H9 (cell line): ENCODE results near the gene AKIRIN1. TPM values are rescaled to one million over a fixed set of nuclear protein-coding genes. Genes with fewer than 3 reads are reported as not detected.
A peak's percentile ranks its signal among the peaks of the same experiment; 100 is the strongest.

Source experiments
- DNase-seq: peaks from one replicate; pipeline ENCODE4 v3.0.0-alpha.2; 2017
- H2AFZ ChIP-seq: one replicate; pipeline ENCODE4 v1.6.1; 2013; ENCODE audit warnings: mild to moderate bottlenecking, low read length, control low read depth, moderate library complexity
- H2AK5ac ChIP-seq: 2 replicates; pipeline ENCODE4 v1.6.1; 2013; ENCODE audit warnings: low read length, control low read depth, mixed read lengths; ENCODE audit not compliant: insufficient read length
- H2BK120ac ChIP-seq: one replicate; pipeline ENCODE4 v1.6.1; 2013; ENCODE audit warnings: low read depth, mild to moderate bottlenecking, low read length, control low read depth, inconsistent platforms; ENCODE audit not compliant: poor library complexity, severe bottlenecking
- H2BK12ac ChIP-seq: 2 replicates; pipeline ENCODE4 v1.6.1; 2013; ENCODE audit warnings: low read length, control low read depth, mixed read lengths, low read depth; ENCODE audit not compliant: insufficient read length
- H2BK15ac ChIP-seq: 2 replicates; pipeline ENCODE4 v1.6.1; 2013; ENCODE audit warnings: low read depth, low read length, control low read depth
- H2BK20ac ChIP-seq: one replicate; pipeline ENCODE4 v1.6.1; 2013; ENCODE audit warnings: low read depth, mild to moderate bottlenecking, low read length, control low read depth, inconsistent platforms; ENCODE audit not compliant: poor library complexity, severe bottlenecking
- H2BK5ac ChIP-seq: 2 replicates; pipeline ENCODE4 v1.6.1; 2013; ENCODE audit warnings: low read length, control low read depth, mixed read lengths; ENCODE audit not compliant: insufficient read length
- H3K14ac ChIP-seq: 2 replicates; pipeline ENCODE4 v1.6.1; 2013; ENCODE audit warnings: low read length, control low read depth; ENCODE audit not compliant: insufficient read depth
- H3K18ac ChIP-seq: 2 replicates; pipeline ENCODE4 v1.6.1; 2013; ENCODE audit warnings: low read depth, mild to moderate bottlenecking, mixed read lengths, low read length, control low read depth; ENCODE audit not compliant: insufficient read length
- H3K23ac ChIP-seq: 2 replicates; pipeline ENCODE4 v1.6.1; 2013; ENCODE audit warnings: low read length, control low read depth, mixed read lengths, low read depth; ENCODE audit not compliant: insufficient read length
- H3K23me2 ChIP-seq: 2 replicates; pipeline ENCODE4 v1.6.1; 2013; ENCODE audit warnings: low read depth, mild to moderate bottlenecking, mixed read lengths, low read length, control low read depth; ENCODE audit not compliant: insufficient read length, poor library complexity, severe bottlenecking
- H3K27ac ChIP-seq: 2 replicates; pipeline ENCODE4 v1.5.1; 2013; ENCODE audit warnings: low read length, control low read depth, mixed read lengths, low read depth; ENCODE audit not compliant: insufficient read length
- H3K27me3 ChIP-seq: 2 replicates; pipeline ENCODE4 v1.6.1; 2013; ENCODE audit warnings: low read length, control low read depth, inconsistent platforms; ENCODE audit not compliant: insufficient read depth
- H3K4ac ChIP-seq: 2 replicates; pipeline ENCODE4 v1.6.1; 2013; ENCODE audit warnings: low read depth, mild to moderate bottlenecking, control low read depth, inconsistent platforms, low read length, moderate library complexity
- H3K4me1 ChIP-seq: 2 replicates; pipeline ENCODE4 v1.6.1; 2013; ENCODE audit warnings: low read length, control low read depth, inconsistent platforms; ENCODE audit not compliant: insufficient read depth
- H3K4me2 ChIP-seq: 2 replicates; pipeline ENCODE4 v1.6.1; 2013; ENCODE audit warnings: low read length, control low read depth, mixed read lengths; ENCODE audit not compliant: insufficient read length, insufficient read depth
- H3K56ac ChIP-seq: 2 replicates; pipeline ENCODE4 v1.6.1; 2013; ENCODE audit warnings: low read depth, mild to moderate bottlenecking, mixed read lengths, low read length, control low read depth; ENCODE audit not compliant: insufficient read length
- H3K79me1 ChIP-seq: 2 replicates; pipeline ENCODE4 v1.6.1; 2013; ENCODE audit warnings: low read depth, mild to moderate bottlenecking, moderate library complexity, low read length, control low read depth, inconsistent platforms; ENCODE audit not compliant: insufficient read depth, poor library complexity, severe bottlenecking
- H3K79me2 ChIP-seq: 2 replicates; pipeline ENCODE4 v1.6.1; 2013; ENCODE audit warnings: low read length, control low read depth, inconsistent platforms; ENCODE audit not compliant: insufficient read depth
- H3K9ac ChIP-seq: 2 replicates; pipeline ENCODE4 v1.6.1; 2013; ENCODE audit warnings: low read length, control low read depth, mixed read lengths; ENCODE audit not compliant: insufficient read length; ENCODE audit errors: extremely low read depth
- H3K9me3 ChIP-seq: one replicate; pipeline ENCODE4 v1.6.1; 2013; ENCODE audit warnings: low read depth, low read length, inconsistent platforms; ENCODE audit not compliant: control insufficient read depth
- H3T11ph ChIP-seq: one replicate; pipeline ENCODE4 v1.6.1; 2013; ENCODE audit warnings: mild to moderate bottlenecking, low read length, control low read depth, inconsistent platforms
- H4K20me1 ChIP-seq: one replicate; pipeline ENCODE4 v1.6.1; 2013; ENCODE audit not compliant: control insufficient read depth, insufficient read length, insufficient read depth
- H4K5ac ChIP-seq: 2 replicates; pipeline ENCODE4 v1.6.1; 2013; ENCODE audit warnings: low read depth, mild to moderate bottlenecking, mixed read lengths, low read length, control low read depth; ENCODE audit not compliant: insufficient read length
- H4K8ac ChIP-seq: replicated peaks from 2 replicates; pipeline ENCODE4 v1.6.1; 2013; ENCODE audit warnings: low read length, control low read depth, mixed read lengths, low read depth; ENCODE audit not compliant: insufficient read length
- H4K91ac ChIP-seq: 2 replicates; pipeline ENCODE4 v1.6.1; 2013; ENCODE audit warnings: low read depth, mild to moderate bottlenecking, moderate library complexity, mixed read lengths, low read length, control low read depth; ENCODE audit not compliant: insufficient read length
- H3K27ac Mint-ChIP-seq, 3 experiments: 2 replicates in 2 of 3; 3 replicates in 1 of 3; pipeline ENCODE4 v1.8.0; 2020 to 2021; ENCODE audit warnings: mixed read lengths in 3 of 3, mild to moderate bottlenecking in 1 of 3, moderate library complexity in 1 of 3
- H3K27me3 Mint-ChIP-seq: 2 replicates; pipeline ENCODE4 v1.8.0; 2021; ENCODE audit warnings: low read depth, mild to moderate bottlenecking, moderate library complexity, mixed read lengths
- H3K36me3 Mint-ChIP-seq, 3 experiments: 2 replicates in 2 of 3; 3 replicates in 1 of 3; pipeline ENCODE4 v1.8.0; 2020 to 2021; ENCODE audit warnings: low read depth in 3 of 3, mixed read lengths in 3 of 3; ENCODE audit not compliant: insufficient read depth in 1 of 3
- H3K4me1 Mint-ChIP-seq, 2 experiments: 2 replicates each; pipeline ENCODE4 v1.8.0; 2020; ENCODE audit warnings: mixed read lengths in 2 of 2
- H3K4me3 Mint-ChIP-seq, 2 experiments: 2 replicates in 1 of 2; 3 replicates in 1 of 2; pipeline ENCODE4 v1.8.0; 2020 to 2021; ENCODE audit warnings: mild to moderate bottlenecking in 2 of 2, mixed read lengths in 2 of 2, moderate library complexity in 1 of 2
- H3K9me3 Mint-ChIP-seq, 2 experiments: 2 replicates in 1 of 2; 3 replicates in 1 of 2; pipeline ENCODE4 v1.8.0; 2020; ENCODE audit warnings: mild to moderate bottlenecking in 2 of 2, mixed read lengths in 2 of 2, moderate library complexity in 1 of 2
- WGBS: extraction: QIAGEN DNeasy Blood & Tissue Kit; methylation state at CpG from one replicate; pipeline ENCODE4 v1.1.7; 2013; ENCODE audit warnings: missing lambda C conversion rate, low lambda C conversion rate, mixed read lengths; ENCODE audit not compliant: insufficient read length; ENCODE audit errors: extremely low coverage; 5-methylcytosine and 5-hydroxymethylcytosine counted together
- total RNA-seq: library from RNA; stranded (reverse); gene quantifications from 2 replicates; pipeline ENCODE4 v1.2.1, GENCODE V29; 2021
- TF ChIP-seq, protein P1 (sequence below): fragments of 200-600 bp; sonication (generic); conservative IDR thresholded peaks from 3 replicates; pipeline ENCODE4 v1.8.0; 2021; ENCODE audit warnings: antibody characterized with exemption, mild to moderate bottlenecking

AKIRIN1 gene
- total RNA-seq, 1 experiment from 2014 or later = 237 TPM

DNA sequence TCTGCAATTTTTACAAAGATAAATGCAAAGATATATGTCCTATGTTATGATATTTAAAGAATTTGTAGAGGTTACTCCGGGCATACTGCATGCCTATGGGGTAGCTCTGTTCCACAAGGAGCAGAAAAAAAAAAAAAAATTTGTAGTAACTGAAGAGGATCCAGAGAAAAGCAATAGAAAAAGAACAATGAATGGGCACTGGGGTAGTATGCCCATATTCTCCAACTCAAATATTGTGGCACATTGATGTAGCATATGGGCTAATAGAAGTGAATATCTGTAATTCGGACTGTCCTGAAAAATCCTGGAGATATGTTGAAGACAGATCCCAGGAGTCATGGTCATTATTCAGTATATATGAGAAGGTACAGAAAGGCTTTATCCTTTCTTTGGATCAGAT lies 1.1 kb upstream of the AKIRIN1 start:
- no peak overlapping the region for H3K9ac ChIP-seq
- H3K4me3 Mint-ChIP-seq = peak overlapping the region; percentile 84 to 91
- no peak overlapping the region for H4K8ac ChIP-seq
- H3K4me1 Mint-ChIP-seq = peaks cover 46 to 53% of the 10 kb centered on the region in 2 experiments
- H2BK12ac ChIP-seq = no peak overlapping the region
- H3K56ac ChIP-seq = no peak overlapping the region
- peaks cover 5% of the 10 kb centered on the region; the same call in 1 of the 2 replicates for H3K4me1 ChIP-seq
- no peak for DNase-seq
- no peak overlapping the region for H3K4ac ChIP-seq
- H3K27me3 ChIP-seq = no peaks in the 10 kb centered on the region
- no peaks in the 10 kb centered on the region for H3K79me1 ChIP-seq
- no peak overlapping the region for H3K18ac ChIP-seq
- H3K9me3 Mint-ChIP-seq = no peaks in the 10 kb centered on the region
- H3K27ac ChIP-seq = peak overlapping the region; percentile 84
- H4K5ac ChIP-seq = no peak overlapping the region
- peak overlapping the region; percentile 80 for H2BK120ac ChIP-seq
- H3K79me2 ChIP-seq = peaks cover 34% of the 10 kb centered on the region
- no peak overlapping the region for H2AFZ ChIP-seq
- no peaks in the 10 kb centered on the region for H3K27me3 Mint-ChIP-seq
- no peak overlapping the region for H3K23ac ChIP-seq
- no peak overlapping the region for H4K91ac ChIP-seq
- no peaks in the 10 kb centered on the region for H4K20me1 ChIP-seq
- WGBS = no CpG with 5 or more reads among the region's 2 CpGs
- H2BK20ac ChIP-seq = no peak overlapping the region
- H2BK15ac ChIP-seq = no peak overlapping the region
- peaks cover 20 to 30% (median 27%) of the 10 kb centered on the region in 3 experiments for H3K36me3 Mint-ChIP-seq
- H3K9me3 ChIP-seq = no peaks in the 10 kb centered on the region
- H3T11ph ChIP-seq = no peak overlapping the region
- peaks cover 13% of the 10 kb centered on the region for H3K23me2 ChIP-seq
- peak overlapping the region; percentile 69 for H3K4me2 ChIP-seq
- peak overlapping the region; percentile 81 to 99 (median 99); a peak in 6 of 7 replicates for H3K27ac Mint-ChIP-seq
- TF ChIP-seq, protein P1, sequence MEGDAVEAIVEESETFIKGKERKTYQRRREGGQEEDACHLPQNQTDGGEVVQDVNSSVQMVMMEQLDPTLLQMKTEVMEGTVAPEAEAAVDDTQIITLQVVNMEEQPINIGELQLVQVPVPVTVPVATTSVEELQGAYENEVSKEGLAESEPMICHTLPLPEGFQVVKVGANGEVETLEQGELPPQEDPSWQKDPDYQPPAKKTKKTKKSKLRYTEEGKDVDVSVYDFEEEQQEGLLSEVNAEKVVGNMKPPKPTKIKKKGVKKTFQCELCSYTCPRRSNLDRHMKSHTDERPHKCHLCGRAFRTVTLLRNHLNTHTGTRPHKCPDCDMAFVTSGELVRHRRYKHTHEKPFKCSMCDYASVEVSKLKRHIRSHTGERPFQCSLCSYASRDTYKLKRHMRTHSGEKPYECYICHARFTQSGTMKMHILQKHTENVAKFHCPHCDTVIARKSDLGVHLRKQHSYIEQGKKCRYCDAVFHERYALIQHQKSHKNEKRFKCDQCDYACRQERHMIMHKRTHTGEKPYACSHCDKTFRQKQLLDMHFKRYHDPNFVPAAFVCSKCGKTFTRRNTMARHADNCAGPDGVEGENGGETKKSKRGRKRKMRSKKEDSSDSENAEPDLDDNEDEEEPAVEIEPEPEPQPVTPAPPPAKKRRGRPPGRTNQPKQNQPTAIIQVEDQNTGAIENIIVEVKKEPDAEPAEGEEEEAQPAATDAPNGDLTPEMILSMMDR = no peak
- no peak overlapping the region for H2AK5ac ChIP-seq
- H3K14ac ChIP-seq = no peak overlapping the region
- no peak overlapping the region for H2BK5ac ChIP-seq
